ENCODE measurements around the gene CFAP410. TPM values are rescaled to one million over a fixed set of nuclear protein-coding genes. Genes with fewer than 3 reads are reported as not detected.

Gene CFAP410
- total and polyA plus RNA-seq, 8 donors = 16.5 to 31.5 (median 21.1) TPM

GRCh38 chr21:44333509-44334328 is 5.5 kb downstream of the CFAP410 start:
- no peak overlapping the region for H3K4me3 ChIP-seq
- H3K36me3 ChIP-seq = peaks cover 0 to 39% of the 10 kb centered on the region in 2 donors
- no peaks in the 10 kb centered on the region for H3K9me3 ChIP-seq
- DNase-seq = peak in 2 of 4 donors; percentile 41 to 69
- intact Hi-C loops (cut with DNase I) = no loop called here
- peaks cover 0 to 9% of the 10 kb centered on the region in 2 donors for H3K4me1 ChIP-seq
- H3K27ac ChIP-seq = no peak overlapping the region
- ATAC-seq = no peak
- no peak for TF ChIP-seq CTCF (IDR thresholded peaks at IDR 0.05)
- no peaks in the 10 kb centered on the region for H3K27me3 ChIP-seq

GRCh38 chr21:44332965-44333364 is 6.2 kb downstream of the CFAP410 start:
- Histone ChIP-seq H3K27ac (no peak overlapping the region), H3K4me1 (peaks cover 0 to 3% of the 10 kb centered on the region in 2 donors), H3K36me3 (peaks cover 0 to 44% of the 10 kb centered on the region in 2 donors), H3K27me3 (no peaks in the 10 kb centered on the region), H3K9me3 (no peaks in the 10 kb centered on the region), H3K4me3 (no peak overlapping the region)
- DNase-seq (peak in 1 of 4 donors; percentile 73), ATAC-seq (no peak)
- intact Hi-C loops (cut with DNase I) = no loop called here
- TF ChIP-seq CTCF (IDR thresholded peaks at IDR 0.05) = no peak

- DNase-seq (peak in 1 of 4 donors; percentile 75), ATAC-seq (no peak)
- intact Hi-C loops (cut with DNase I) = no loop called here
- TF ChIP-seq CTCF (IDR thresholded peaks at IDR 0.05) = no peak
- no peaks in the 10 kb centered on the region for H3K9me3 ChIP-seq
- H3K4me1 ChIP-seq = no peaks in the 10 kb centered on the region
- no peak overlapping the region for H3K27ac ChIP-seq
- peaks cover 0 to 49% of the 10 kb centered on the region in 2 donors for H3K36me3 ChIP-seq
- H3K27me3 ChIP-seq = no peaks in the 10 kb centered on the region
- no peak overlapping the region for H3K4me3 ChIP-seq
Observed at GRCh38 chr21:44332383-44332782, 6.8 kb downstream of the CFAP410 start.

GRCh38 chr21:44331650-44332307 is 7.4 kb downstream of the CFAP410 start:
- no peak for TF ChIP-seq CTCF (IDR thresholded peaks at IDR 0.05)
- peak in 1 of 4 donors; percentile 64 for DNase-seq
- Histone ChIP-seq H3K27ac (no peak overlapping the region), H3K4me3 (no peak overlapping the region), H3K36me3 (peaks cover 0 to 50% of the 10 kb centered on the region in 2 donors), H3K27me3 (no peaks in the 10 kb centered on the region), H3K4me1 (peaks cover 0 to 4% of the 10 kb centered on the region in 2 donors), H3K9me3 (no peaks in the 10 kb centered on the region)
- intact Hi-C loops (cut with DNase I) = no loop called here
- ATAC-seq = no peak

- H3K4me1 ChIP-seq = peaks cover 0 to 4% of the 10 kb centered on the region in 2 donors
- TF ChIP-seq CTCF (IDR thresholded peaks at IDR 0.05) = no peak
- no peak for ATAC-seq
- no peaks in the 10 kb centered on the region for H3K27me3 ChIP-seq
- intact Hi-C loops (cut with DNase I) = no loop called here
- no peak overlapping the region for H3K4me3 ChIP-seq
- no peak overlapping the region for H3K27ac ChIP-seq
- H3K36me3 ChIP-seq = peaks cover 0 to 55% of the 10 kb centered on the region in 2 donors
- H3K9me3 ChIP-seq = no peaks in the 10 kb centered on the region
- peak in 1 of 4 donors; percentile 67 for DNase-seq
Observed at GRCh38 chr21:44331209-44331608, 8.0 kb downstream of the CFAP410 start.
